Calu3 (cell line): Measurements from ENCODE around the gene DRD2. TPM values are rescaled to one million over a fixed set of nuclear protein-coding genes. Genes with fewer than 3 reads are reported as not detected.

Experiments used
- BruUV-seq: library from RNA; stranded (reverse); fragments of 400-500 nt; replicated peaks from 2 replicates; lab custom pipeline; 2021; lab: Mats Ljungman, UMichigan
- CTCF ChIA-PET: fragments of 300-600 bp; sonication (Branson Sonifier 250); formaldehyde crosslinking; loops from one replicate; lab custom pipeline; 2022; ENCODE audit warnings: antibody characterized with exemption; lab: Charles Lee
- DNase-seq: peaks from one replicate; pipeline ENCODE4 v3.0.0; 2022
- H3K27ac Mint-ChIP-seq: one replicate; pipeline ENCODE4 v1.8.0; 2022; ENCODE audit warnings: mixed read lengths; ENCODE audit not compliant: unreplicated experiment
- H3K27me3 Mint-ChIP-seq: one replicate; pipeline ENCODE4 v1.8.0; 2022; ENCODE audit warnings: mixed read lengths; ENCODE audit not compliant: unreplicated experiment
- H3K36me3 Mint-ChIP-seq: one replicate; pipeline ENCODE4 v1.8.0; 2022; ENCODE audit warnings: mild to moderate bottlenecking, moderate library complexity, mixed read lengths; ENCODE audit not compliant: insufficient read depth, unreplicated experiment
- H3K4me1 Mint-ChIP-seq: one replicate; pipeline ENCODE4 v1.8.0; 2022; ENCODE audit warnings: mild to moderate bottlenecking, low read depth, mixed read lengths; ENCODE audit not compliant: unreplicated experiment
- H3K4me3 Mint-ChIP-seq: one replicate; pipeline ENCODE4 v1.8.0; 2022; ENCODE audit warnings: mild to moderate bottlenecking, low read depth, moderate library complexity, mixed read lengths; ENCODE audit not compliant: unreplicated experiment
- H3K9me3 Mint-ChIP-seq: one replicate; pipeline ENCODE4 v1.8.0; 2022; ENCODE audit warnings: low read depth, mixed read lengths; ENCODE audit not compliant: unreplicated experiment
- CTCF ChIP-seq: fragments of 200-600 bp; IDR thresholded peaks from one replicate; pipeline ENCODE4 v1.8.0; 2022; ENCODE audit warnings: antibody characterized with exemption; ENCODE audit not compliant: unreplicated experiment
- intact Hi-C: fragments of 100-400 bp; cut with micrococcal nuclease; formaldehyde crosslinking; loops from one replicate; pipeline ENCODE4 v1.10.0; 2022; ENCODE audit not compliant: unreplicated experiment
- total RNA-seq: library from RNA; stranded (reverse); gene quantifications from 2 replicates; pipeline ENCODE4 v1.2.3, GENCODE V29; 2022

Gene DRD2
- total RNA-seq, 1 experiment from 2014 or later: 0.45 TPM

- peaks cover 26% of the 10 kb centered on the region for H3K27me3 Mint-ChIP-seq
- intact Hi-C loops: no loop called here
- H3K4me1 Mint-ChIP-seq: no peaks in the 10 kb centered on the region
- no peak overlapping the region for H3K27ac Mint-ChIP-seq
- H3K9me3 Mint-ChIP-seq: no peaks in the 10 kb centered on the region
- BruUV-seq: no TSS peak
- no peak for DNase-seq
- no peak overlapping the region for H3K4me3 Mint-ChIP-seq
- CTCF ChIA-PET: no interaction called here
- no peaks in the 10 kb centered on the region for H3K36me3 Mint-ChIP-seq
- TF ChIP-seq CTCF: no peak
These were observed 18.8 kb upstream of the DRD2 start for GRCh38 chr11:113494021-113494420.

- Mint-ChIP-seq H3K9me3 (no peaks in the 10 kb centered on the region), H3K4me3 (no peak overlapping the region), H3K27ac (no peak overlapping the region), H3K4me1 (no peaks in the 10 kb centered on the region), H3K36me3 (no peaks in the 10 kb centered on the region), H3K27me3 (peaks cover 26% of the 10 kb centered on the region)
- TF ChIP-seq CTCF: no peak
- intact Hi-C loops: no loop called here
- BruUV-seq: no TSS peak
- CTCF ChIA-PET: interaction anchor here (0.8 kb wide), 1 partner anchor 179 kb away, joined by 3 read pairs; the partner anchor contains the start of gene TTC12
- no peak for DNase-seq
These were observed 18.0 kb upstream of the DRD2 start for GRCh38 chr11:113493206-113493605.

GRCh38 chr11:113488931-113489351 is 13.7 kb upstream of the DRD2 start:
- intact Hi-C loops: no loop called here
- Mint-ChIP-seq H3K9me3 (no peaks in the 10 kb centered on the region), H3K27ac (no peak overlapping the region), H3K36me3 (no peaks in the 10 kb centered on the region), H3K4me1 (no peaks in the 10 kb centered on the region), H3K27me3 (peaks cover 13% of the 10 kb centered on the region), H3K4me3 (no peak overlapping the region)
- DNase-seq: no peak
- CTCF ChIA-PET: interaction anchor here (0.5 kb wide), 1 partner anchor 479 kb away, joined by 4 read pairs; no protein-coding TSS in a partner anchor
- no peak for TF ChIP-seq CTCF
- no TSS peak for BruUV-seq

GRCh38 chr11:113487622-113488021 is 12.4 kb upstream of the DRD2 start:
- intact Hi-C loops: no loop called here
- CTCF ChIA-PET: no interaction called here
- peaks cover 26% of the 10 kb centered on the region for H3K27me3 Mint-ChIP-seq
- no peak overlapping the region for H3K4me3 Mint-ChIP-seq
- DNase-seq: no peak
- no TSS peak for BruUV-seq
- no peak overlapping the region for H3K27ac Mint-ChIP-seq
- H3K36me3 Mint-ChIP-seq: no peaks in the 10 kb centered on the region
- H3K4me1 Mint-ChIP-seq: no peaks in the 10 kb centered on the region
- no peaks in the 10 kb centered on the region for H3K9me3 Mint-ChIP-seq
- TF ChIP-seq CTCF: no peak
